A549 (cell line): ENCODE data around the gene NEURL3. TPM values are rescaled to one million over a fixed set of nuclear protein-coding genes. Genes with fewer than 3 reads are reported as not detected.

Experiments
- ATAC-seq, 2 experiments: fragments of 200-7000 bp in 1 of 2; fragments of >200 bp in 1 of 2; cut with Nextera tagmentation in 1 of 2; cut with Tn5 transposase in 1 of 2; 3 replicates each; pipeline versions ENCODE4 v1.8.0 to v1.9.1; 2018 to 2020; ENCODE audit warnings: mild to moderate bottlenecking in 1 of 2, moderate library complexity in 1 of 2
- CTCF ChIA-PET: fragments of 300-600 bp; sonication (Branson Sonifier 250); formaldehyde crosslinking; extraction: SDS; loops from one replicate; lab custom pipeline; 2021; ENCODE audit warnings: antibody characterized with exemption, inconsistent platforms; lab: Yijun Ruan, JAX
- POLR2A ChIA-PET: fragments of 350-600 bp; formaldehyde crosslinking; extraction: SDS; loops from one replicate; lab custom pipeline; 2021; ENCODE audit warnings: antibody characterized with exemption, inconsistent platforms; lab: Yijun Ruan, JAX
- DNase-seq, 2 experiments: peaks; one replicate each; pipeline versions ENCODE4 v3.0.0 to v3.0.0-alpha.2; 2011 to 2016; ENCODE audit warnings: low read depth in 1 of 2, low spot score in 1 of 2
- FAIRE-seq: peaks from 2 replicates; lab custom pipeline; 2011; peaks lifted over from hg19 to GRCh38; lab: Jason Lieb, UNC
- H3K27ac ChIP-seq, 2 experiments: fragments of >200 bp; sonication (Bioruptor Twin); formaldehyde crosslinking; 3 replicates each; pipeline ENCODE4 v1.5.1; 2016 to 2017
- H3K4me1 ChIP-seq: fragments of >200 bp; sonication (Bioruptor Twin); formaldehyde crosslinking; 3 replicates; pipeline ENCODE4 v1.6.1; 2016
- H3K4me2 ChIP-seq: fragments of >200 bp; sonication (Bioruptor Twin); formaldehyde crosslinking; 3 replicates; pipeline ENCODE4 v1.6.1; 2016
- H3K4me3 ChIP-seq: fragments of >200 bp; sonication (Bioruptor Twin); formaldehyde crosslinking; 3 replicates; pipeline ENCODE4 v1.5.1; 2016
- H3K9me3 ChIP-seq: fragments of >200 bp; sonication (Bioruptor Twin); formaldehyde crosslinking; 3 replicates; pipeline ENCODE4 v1.6.1; 2016
- BHLHE40 ChIP-seq: IDR thresholded peaks from 2 replicates; pipeline ENCODE4 v1.6.1; 2012; ENCODE audit warnings: low read depth, low read length, inconsistent platforms
- EP300 ChIP-seq, 2 experiments: fragments of >200 bp; sonication (Bioruptor Twin); formaldehyde crosslinking; IDR thresholded peaks; 2 replicates in 1 of 2; 3 replicates in 1 of 2; pipeline ENCODE4 v1.6.1; 2016 to 2017
- FOSB ChIP-seq: fragments of 250-450 bp; sonication (Bioruptor Pico); IDR thresholded peaks from 2 replicates; pipeline ENCODE4 v1.5.0; 2020; ENCODE audit warnings: mild to moderate bottlenecking, moderate library complexity
- FOSL2 ChIP-seq, 2 experiments: fragments of 450-650 bp in 1 of 2; fragments of >200 bp in 1 of 2; sonication (Bioruptor Twin) in 1 of 2; formaldehyde crosslinking; IDR thresholded peaks; 2 replicates each; pipeline versions ENCODE4 v1.5.0 to v1.6.1; 2016 to 2020; ENCODE audit warnings: mild to moderate bottlenecking in 1 of 2, moderate library complexity in 1 of 2
- GATA3 ChIP-seq: IDR thresholded peaks from 2 replicates; pipeline ENCODE4 v1.6.1; 2012; ENCODE audit warnings: borderline replicate concordance
- HEYL ChIP-seq: fragments of 250-450 bp; sonication (Bioruptor Pico); IDR thresholded peaks from 2 replicates; pipeline ENCODE4 v1.8.0; 2021; ENCODE audit warnings: mild to moderate bottlenecking, moderate library complexity
- HMGXB4 ChIP-seq: fragments of 250-450 bp; sonication (Bioruptor Pico); IDR thresholded peaks from 2 replicates; pipeline ENCODE4 v1.5.0; 2021; ENCODE audit warnings: mild to moderate bottlenecking, moderate library complexity, borderline replicate concordance
- HOXB5 ChIP-seq: fragments of 250-450 bp; sonication (Bioruptor Pico); IDR thresholded peaks from 2 replicates; pipeline ENCODE4 v1.5.0; 2020; ENCODE audit warnings: mild to moderate bottlenecking, moderate library complexity
- JUNB ChIP-seq: fragments of >200 bp; sonication (Bioruptor Twin); formaldehyde crosslinking; IDR thresholded peaks from 2 replicates; pipeline ENCODE4 v1.6.1; 2016
- KDM1A ChIP-seq: fragments of 200-600 bp; sonication (generic); IDR thresholded peaks from 2 replicates; pipeline ENCODE4 v1.6.1; 2016; ENCODE audit warnings: low read depth, mild to moderate bottlenecking
- NR3C1 ChIP-seq: fragments of >200 bp; sonication (Bioruptor Twin); formaldehyde crosslinking; IDR thresholded peaks from 3 replicates; pipeline ENCODE4 v1.6.1; 2017
- PBX3 ChIP-seq: IDR thresholded peaks from 2 replicates; pipeline ENCODE4 v1.6.1; 2012
- PHF8 ChIP-seq: fragments of 200-600 bp; sonication (generic); IDR thresholded peaks from 2 replicates; pipeline ENCODE4 v1.6.1; 2016; ENCODE audit warnings: low read depth, mild to moderate bottlenecking, antibody characterized with exemption, moderate library complexity, borderline replicate concordance
- POLR2AphosphoS2 ChIP-seq: conservative IDR thresholded peaks from 2 replicates; pipeline ENCODE4 v1.6.1; 2012; ENCODE audit warnings: low read length, improper control_type of control experiment, inconsistent platforms
- RCOR1 ChIP-seq: fragments of 150-350 bp; IDR thresholded peaks from 2 replicates; pipeline ENCODE4 v1.6.1; 2014; ENCODE audit warnings: antibody characterized with exemption, low read length, low read depth
- REST ChIP-seq: fragments of 200-600 bp; sonication (generic); IDR thresholded peaks from 2 replicates; pipeline ENCODE4 v1.6.1; 2016; ENCODE audit warnings: antibody characterized with exemption, mild to moderate bottlenecking, moderate library complexity
- RNF2 ChIP-seq: fragments of 200-600 bp; sonication (generic); IDR thresholded peaks from 2 replicates; pipeline ENCODE4 v1.6.1; 2016; ENCODE audit warnings: low read depth, mild to moderate bottlenecking, antibody characterized with exemption, moderate library complexity, borderline replicate concordance
- SMC3 ChIP-seq: fragments of >200 bp; sonication (Bioruptor Twin); formaldehyde crosslinking; IDR thresholded peaks from 3 replicates; pipeline ENCODE4 v1.6.1; 2018; ENCODE audit warnings: inconsistent platforms
- TFCP2L1 ChIP-seq: fragments of 250-450 bp; sonication (Bioruptor Pico); IDR thresholded peaks from 2 replicates; pipeline ENCODE4 v1.5.0; 2021; ENCODE audit warnings: mild to moderate bottlenecking
- TP53 ChIP-seq: fragments of 250-450 bp; sonication (Bioruptor Pico); IDR thresholded peaks from 2 replicates; pipeline ENCODE4 v1.5.0; 2021; ENCODE audit warnings: mild to moderate bottlenecking, moderate library complexity
- USF2 ChIP-seq: fragments of 450-650 bp; IDR thresholded peaks from 2 replicates; pipeline ENCODE4 v1.6.1; 2014; ENCODE audit warnings: antibody characterized with exemption
- ZC3H11A ChIP-seq: fragments of 450-650 bp; IDR thresholded peaks from 2 replicates; pipeline ENCODE4 v1.6.1; 2014; ENCODE audit warnings: antibody characterized with exemption, mild to moderate bottlenecking
- ZFP36 ChIP-seq: fragments of 450-650 bp; IDR thresholded peaks from 2 replicates; pipeline ENCODE4 v1.6.1; 2014; ENCODE audit warnings: borderline replicate concordance; ENCODE audit not compliant: partially characterized antibody
- ZNF302 ChIP-seq: fragments of 250-450 bp; sonication (Bioruptor Pico); IDR thresholded peaks from 2 replicates; pipeline ENCODE4 v1.9.0; 2021; ENCODE audit warnings: inconsistent platforms, mild to moderate bottlenecking, moderate library complexity
- WGBS: methylation state at CpG from one replicate; pipeline ENCODE4 v1.1.6; 2017; ENCODE audit errors: missing lambda C conversion rate; 5-methylcytosine and 5-hydroxymethylcytosine counted together
- polyA plus RNA-seq, 4 experiments: library from polyadenylated mRNA; depleted of rRNA in 3 of 4; stranded (reverse); fragments of >200 nt; fragmentation: RNase III in 1 of 4; extraction: RNeasy Plus Mini Kit Qiagen cat#74134 plus additional on column Dnase treatment in 1 of 4; gene quantifications; 2 replicates in 3 of 4; 3 replicates in 1 of 4; pipeline ENCODE4 v1.2.3, GENCODE V29; 2011 to 2017

NEURL3 gene
- polyA plus RNA-seq, 2 of the 4 experiments (the other 2 are of a cell fraction) = 0.28 to 0.44 TPM

GRCh38 chr2:96546797-96547196 lies 41.6 kb upstream of the NEURL3 start (continued):
- TF ChIP-seq HMGXB4 (CRISPR knock-in tag) (no peak), ZC3H11A (no peak), HOXB5 (CRISPR knock-in tag) (no peak), RCOR1 (no peak)

GRCh38 chr2:96546321-96546720 lies 41.2 kb upstream of the NEURL3 start:
- H3K27ac ChIP-seq = no peak overlapping the region
- no peak for TF ChIP-seq PBX3
- no peak for TF ChIP-seq NR3C1
- no peak for TF ChIP-seq USF2
- TF ChIP-seq ZFP36 = no peak
- no peak for TF ChIP-seq EP300 (IDR thresholded peaks at IDR 0.05)
- TF ChIP-seq TFCP2L1 (CRISPR knock-in tag) = no peak
- TF ChIP-seq HEYL (CRISPR knock-in tag) = no peak
- no peak for TF ChIP-seq KDM1A
- no peak for TF ChIP-seq JUNB
- no peak for TF ChIP-seq TP53 (CRISPR knock-in tag)
- no peak for TF ChIP-seq BHLHE40
- TF ChIP-seq FOSB (CRISPR knock-in tag) = no peak
- no peak for TF ChIP-seq REST
- no peak for TF ChIP-seq SMC3
- no peak for TF ChIP-seq RNF2
- TF ChIP-seq ZNF302 (CRISPR knock-in tag) = no peak
- no peak for TF ChIP-seq POLR2AphosphoS2
- TF ChIP-seq GATA3 = no peak
- no peak for TF ChIP-seq FOSL2 (IDR thresholded peaks at IDR 0.05)
- TF ChIP-seq FOSL2 (CRISPR knock-in tag; IDR thresholded peaks at IDR 0.05) = no peak
- no peak for TF ChIP-seq PHF8
- ATAC-seq = no peak
- FAIRE-seq = no peak
- no peaks in the 10 kb centered on the region for H3K9me3 ChIP-seq
- ChIA-PET POLR2A (no interaction called here), CTCF (interaction anchor here (0.6 to 11.9 kb wide), 3 partner anchors 216 to 331 kb away, joined by 4 to 186 read pairs (median 81); partner anchors contain the start of gene CNNM4)
- 69% methylated on average over 3 of the region's 5 CpGs for WGBS
- no peak overlapping the region for H3K4me2 ChIP-seq
- peaks cover 11% of the 10 kb centered on the region; the same call in 2 of the 3 replicates for H3K4me1 ChIP-seq
- DNase-seq = no peak
- H3K4me3 ChIP-seq = no peak overlapping the region
